Esophagus muscularis mucosa (tissue), 4 donors: ENCODE results near the gene VMO1.

Experiments used
- CTCF ChIP-seq, 3 experiments: fragments of 200-600 bp in 2 of 3; fragments of 450-650 bp in 1 of 3; sonication (generic) in 2 of 3; IDR thresholded peaks; one replicate each; pipeline ENCODE4 v1.5.1; 2017 to 2019; ENCODE audit warnings: antibody characterized with exemption in 3 of 3, mild to moderate bottlenecking in 2 of 3, moderate library complexity in 1 of 3
- EP300 ChIP-seq: sonication (generic); formaldehyde crosslinking; IDR thresholded peaks from one replicate; pipeline ENCODE4 v1.6.1; 2017; ENCODE audit warnings: antibody characterized with exemption
- POLR2AphosphoS5 ChIP-seq, 2 donors: sonication (generic); formaldehyde crosslinking; IDR thresholded peaks; one replicate each; pipeline ENCODE4 v1.6.1; 2017; ENCODE audit warnings: antibody characterized with exemption in 2 of 2

GRCh38 chr17:4739122-4740024 is 46.8 kb downstream of the VMO1 start, which contains the start of the genes CXCL16 and ZMYND15:
- TF ChIP-seq POLR2AphosphoS5 (IDR thresholded peaks at IDR 0.05), result peak in 1 of 2 donors; percentile 31
- no peak for TF ChIP-seq CTCF (IDR thresholded peaks at IDR 0.05)
- TF ChIP-seq EP300, result no peak
